SK-N-SH (cell line): Measurements from ENCODE around the gene DNAJB9. TPM values are rescaled to one million over a fixed set of nuclear protein-coding genes. Genes with fewer than 3 reads are reported as not detected.

Source experiments
- CTCF ChIA-PET: fragments of 300-600, 350-600 bp; formaldehyde crosslinking; extraction: SDS; loops from one replicate; lab custom pipeline; 2021; lab: Yijun Ruan, JAX
- POLR2A ChIA-PET: fragments of 350-600 bp; sonication (Branson Sonifier 250); formaldehyde crosslinking; extraction: SDS; loops from one replicate; lab custom pipeline; 2020; ENCODE audit warnings: antibody characterized with exemption, inconsistent platforms; lab: Yijun Ruan, JAX
- DNase-seq: peaks from one replicate; pipeline ENCODE4 v3.0.0; 2012
- H2AFZ ChIP-seq: fragments of 200-600 bp; sonication (generic); 2 replicates; pipeline ENCODE4 v1.8.1; 2016; ENCODE audit warnings: antibody characterized with exemption, mild to moderate bottlenecking, low read depth
- H3F3A ChIP-seq: fragments of 200-600 bp; sonication (generic); replicated peaks from 2 replicates; pipeline ENCODE3; 2016; ENCODE audit warnings: antibody characterized with exemption, mild to moderate bottlenecking; ENCODE audit not compliant: insufficient read depth
- H3K27ac ChIP-seq, 2 experiments: fragments of 200-500 bp in 1 of 2; fragments of 200-600 bp in 1 of 2; sonication (Bioruptor generic) in 1 of 2; sonication (generic), shearing (Covaris generic) in 1 of 2; 2 replicates each; pipeline versions ENCODE4 v1.5.1 to v1.6.1; 2014 to 2016; ENCODE audit warnings: low read depth in 2 of 2, inconsistent platforms in 1 of 2, low read length in 1 of 2, mild to moderate bottlenecking in 1 of 2, mixed read lengths in 1 of 2
- H3K27me3 ChIP-seq: fragments of 200-600 bp; sonication (generic), shearing (Covaris generic); 2 replicates; pipeline ENCODE4 v1.6.1; 2016; ENCODE audit warnings: mixed run types; ENCODE audit not compliant: insufficient read depth
- H3K36me3 ChIP-seq, 2 experiments: fragments of 200-500 bp in 1 of 2; fragments of 200-600 bp in 1 of 2; sonication (Bioruptor generic) in 1 of 2; sonication (generic) in 1 of 2; replicated peaks in 1 of 2; 2 replicates each; pipeline versions ENCODE3 to v1.5.1; 2014 to 2016; ENCODE audit warnings: low read length in 1 of 2, mild to moderate bottlenecking in 1 of 2; ENCODE audit not compliant: insufficient read depth in 2 of 2, control insufficient read depth in 1 of 2
- H3K4me1 ChIP-seq, 2 experiments: fragments of 200-500 bp in 1 of 2; fragments of 200-600 bp in 1 of 2; sonication (Bioruptor generic) in 1 of 2; sonication (generic), shearing (Covaris generic) in 1 of 2; 2 replicates each; pipeline versions ENCODE4 v1.5.1 to v1.6.1; 2014 to 2016; ENCODE audit warnings: low read depth in 1 of 2, low read length in 1 of 2, mixed run types in 1 of 2; ENCODE audit not compliant: insufficient read depth in 2 of 2, control insufficient read depth in 1 of 2
- H3K4me2 ChIP-seq: fragments of 200-600 bp; sonication (generic), shearing (Covaris generic); 2 replicates; pipeline ENCODE4 v1.6.1; 2017; ENCODE audit warnings: mixed run types
- H3K4me3 ChIP-seq, 2 experiments: fragments of 200-500 bp in 1 of 2; fragments of 200-600 bp in 1 of 2; sonication (Bioruptor generic) in 1 of 2; sonication (generic), shearing (Covaris generic) in 1 of 2; 2 replicates each; pipeline versions ENCODE4 v1.5.1 to v1.8.1; 2014 to 2016; ENCODE audit warnings: low read depth in 2 of 2, inconsistent platforms in 1 of 2, low read length in 1 of 2, mild to moderate bottlenecking in 1 of 2, mixed read lengths in 1 of 2, moderate library complexity in 1 of 2
- H3K79me2 ChIP-seq: fragments of 200-600 bp; sonication (generic); 2 replicates; pipeline ENCODE4 v1.8.1; 2017; ENCODE audit warnings: mild to moderate bottlenecking; ENCODE audit not compliant: insufficient read depth
- H3K9ac ChIP-seq: fragments of 200-600 bp; sonication (generic); 2 replicates; pipeline ENCODE4 v1.6.1; 2017; ENCODE audit warnings: mixed run types
- H3K9me2 ChIP-seq: fragments of 200-600 bp; sonication (generic); 2 replicates; pipeline ENCODE4 v1.6.1; 2017; ENCODE audit warnings: mixed run types
- H3K9me3 ChIP-seq: fragments of 200-600 bp; sonication (generic); 2 replicates; pipeline ENCODE4 v1.6.1; 2017; ENCODE audit warnings: mixed run types, mild to moderate bottlenecking, moderate library complexity
- H4K20me1 ChIP-seq: fragments of 200-600 bp; sonication (generic); 2 replicates; pipeline ENCODE4 v1.6.1; 2017; ENCODE audit warnings: mild to moderate bottlenecking, mixed run types; ENCODE audit not compliant: insufficient read depth
- ELF1 ChIP-seq: IDR thresholded peaks from 2 replicates; pipeline ENCODE4 v1.4.0; 2012
- FOXJ3 ChIP-seq: sonication (generic); formaldehyde crosslinking; IDR thresholded peaks from 2 replicates; pipeline ENCODE4 v1.5.1; 2020; ENCODE audit warnings: mild to moderate bottlenecking, missing genetic modification reagents
- GABPA ChIP-seq: IDR thresholded peaks from 2 replicates; pipeline ENCODE4 v1.4.0; 2012; ENCODE audit warnings: low read depth, mild to moderate bottlenecking
- POLR2AphosphoS5 ChIP-seq: IDR thresholded peaks from 2 replicates; pipeline ENCODE4 v1.6.1; 2012; ENCODE audit warnings: low read depth, low read length
- RXRA ChIP-seq: IDR thresholded peaks from 2 replicates; pipeline ENCODE4 v1.4.0; 2012; ENCODE audit warnings: low read depth, mild to moderate bottlenecking, borderline replicate concordance
- SMC3 ChIP-seq: IDR thresholded peaks from 2 replicates; pipeline ENCODE4 v1.6.1; 2012; ENCODE audit warnings: low read depth, low read length, improper control_type of control experiment
- TEAD4 ChIP-seq: IDR thresholded peaks from 2 replicates; pipeline ENCODE4 v1.4.0; 2012; ENCODE audit warnings: mild to moderate bottlenecking, borderline replicate concordance; ENCODE audit not compliant: insufficient read depth
- YY1 ChIP-seq: IDR thresholded peaks from 2 replicates; pipeline ENCODE4 v1.4.0; 2012; ENCODE audit warnings: low read depth, mild to moderate bottlenecking
- WGBS: methylation state at CpG from one replicate; pipeline ENCODE4 v1.1.6; 2017; ENCODE audit warnings: low lambda C conversion rate; 5-methylcytosine and 5-hydroxymethylcytosine counted together
- polyA plus RNA-seq, 3 experiments: library from polyadenylated mRNA; depleted of rRNA; stranded (reverse); fragments of >200 nt; gene quantifications; 2 replicates each; pipeline ENCODE4 v1.2.3, GENCODE V29; 2012
- TF ChIP-seq, protein P1 (sequence below): IDR thresholded peaks from 2 replicates; pipeline ENCODE4 v1.4.0; 2012; ENCODE audit warnings: low read depth
- TF ChIP-seq, protein P2 (sequence below): fragments of 150-350 bp; IDR thresholded peaks from 2 replicates; pipeline ENCODE4 v1.6.1; 2017; ENCODE audit warnings: antibody characterized with exemption, low read length, low read depth, borderline replicate concordance
- TF ChIP-seq, protein P3 (sequence below): fragments of 150-350 bp; IDR thresholded peaks from 2 replicates; pipeline ENCODE4 v1.6.1; 2016; ENCODE audit warnings: mild to moderate bottlenecking, low read depth, low read length
- TF ChIP-seq, protein P4 (sequence below): fragments of 200-600 bp; sonication (generic); IDR thresholded peaks from 2 replicates; pipeline ENCODE4 v1.6.1; 2017; ENCODE audit warnings: antibody characterized with exemption, mild to moderate bottlenecking, moderate library complexity
- TF ChIP-seq, protein P5 (sequence below): IDR thresholded peaks from 2 replicates; pipeline ENCODE4 v1.4.0; 2012; ENCODE audit warnings: low read depth, borderline replicate concordance
- TF ChIP-seq, protein P6 (sequence below): IDR thresholded peaks from 2 replicates; pipeline ENCODE4 v1.4.0; 2012; ENCODE audit warnings: low read depth, borderline replicate concordance

DNAJB9 gene
- polyA plus RNA-seq, 1 of the 3 experiments (the other 2 are of a cell fraction) = 6.6 TPM

DNA sequence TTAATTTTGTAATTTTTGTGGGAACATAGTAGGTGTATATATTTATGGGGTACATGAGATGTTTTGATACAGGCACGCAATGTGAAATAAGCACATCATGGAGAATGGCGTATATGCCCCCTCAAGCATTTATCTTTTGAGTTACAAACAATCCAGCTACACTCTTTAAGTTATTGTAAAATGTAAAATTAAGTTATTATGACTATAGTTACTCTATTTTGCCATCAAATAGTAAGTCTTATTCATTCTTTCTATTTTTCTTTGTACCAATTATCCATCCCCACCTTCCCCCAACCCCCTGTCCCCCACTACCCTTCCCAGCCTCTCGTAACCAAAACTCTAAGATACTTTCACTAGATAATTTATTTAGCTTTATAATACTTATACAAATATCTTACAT lies 36.0 kb upstream of the DNAJB9 start:
- no peak overlapping the region for H2AFZ ChIP-seq
- CTCF ChIA-PET = interaction anchor here (1.0 kb wide), 1 partner anchor 13 kb away, joined by 4 read pairs; no protein-coding TSS in a partner anchor
- H3K27ac ChIP-seq = no peak overlapping the region
- TF ChIP-seq GABPA (no peak), POLR2AphosphoS5 (no peak)
- TF ChIP-seq, protein P1, sequence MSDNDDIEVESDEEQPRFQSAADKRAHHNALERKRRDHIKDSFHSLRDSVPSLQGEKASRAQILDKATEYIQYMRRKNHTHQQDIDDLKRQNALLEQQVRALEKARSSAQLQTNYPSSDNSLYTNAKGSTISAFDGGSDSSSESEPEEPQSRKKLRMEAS = no peak
- TF ChIP-seq, protein P2, sequence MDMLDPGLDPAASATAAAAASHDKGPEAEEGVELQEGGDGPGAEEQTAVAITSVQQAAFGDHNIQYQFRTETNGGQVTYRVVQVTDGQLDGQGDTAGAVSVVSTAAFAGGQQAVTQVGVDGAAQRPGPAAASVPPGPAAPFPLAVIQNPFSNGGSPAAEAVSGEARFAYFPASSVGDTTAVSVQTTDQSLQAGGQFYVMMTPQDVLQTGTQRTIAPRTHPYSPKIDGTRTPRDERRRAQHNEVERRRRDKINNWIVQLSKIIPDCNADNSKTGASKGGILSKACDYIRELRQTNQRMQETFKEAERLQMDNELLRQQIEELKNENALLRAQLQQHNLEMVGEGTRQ = no peak
- TF ChIP-seq, protein P3, sequence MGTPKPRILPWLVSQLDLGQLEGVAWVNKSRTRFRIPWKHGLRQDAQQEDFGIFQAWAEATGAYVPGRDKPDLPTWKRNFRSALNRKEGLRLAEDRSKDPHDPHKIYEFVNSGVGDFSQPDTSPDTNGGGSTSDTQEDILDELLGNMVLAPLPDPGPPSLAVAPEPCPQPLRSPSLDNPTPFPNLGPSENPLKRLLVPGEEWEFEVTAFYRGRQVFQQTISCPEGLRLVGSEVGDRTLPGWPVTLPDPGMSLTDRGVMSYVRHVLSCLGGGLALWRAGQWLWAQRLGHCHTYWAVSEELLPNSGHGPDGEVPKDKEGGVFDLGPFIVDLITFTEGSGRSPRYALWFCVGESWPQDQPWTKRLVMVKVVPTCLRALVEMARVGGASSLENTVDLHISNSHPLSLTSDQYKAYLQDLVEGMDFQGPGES = no peak
- no peaks in the 10 kb centered on the region for H3K27me3 ChIP-seq
- H3K79me2 ChIP-seq = no peaks in the 10 kb centered on the region
- no peak for DNase-seq
- H3K9me2 ChIP-seq = no peaks in the 10 kb centered on the region
- H3K4me1 ChIP-seq = no peaks in the 10 kb centered on the region
- no peaks in the 10 kb centered on the region for H3K36me3 ChIP-seq
- H3K4me2 ChIP-seq = no peak overlapping the region
- no peaks in the 10 kb centered on the region for H4K20me1 ChIP-seq
- no peak overlapping the region for H3K4me3 ChIP-seq
- no peaks in the 10 kb centered on the region for H3F3A ChIP-seq
- 93% methylated on average over 3 of the region's 3 CpGs for WGBS
- no peaks in the 10 kb centered on the region for H3K9me3 ChIP-seq
- POLR2A ChIA-PET = no interaction called here
- H3K9ac ChIP-seq = no peak overlapping the region

DNA sequence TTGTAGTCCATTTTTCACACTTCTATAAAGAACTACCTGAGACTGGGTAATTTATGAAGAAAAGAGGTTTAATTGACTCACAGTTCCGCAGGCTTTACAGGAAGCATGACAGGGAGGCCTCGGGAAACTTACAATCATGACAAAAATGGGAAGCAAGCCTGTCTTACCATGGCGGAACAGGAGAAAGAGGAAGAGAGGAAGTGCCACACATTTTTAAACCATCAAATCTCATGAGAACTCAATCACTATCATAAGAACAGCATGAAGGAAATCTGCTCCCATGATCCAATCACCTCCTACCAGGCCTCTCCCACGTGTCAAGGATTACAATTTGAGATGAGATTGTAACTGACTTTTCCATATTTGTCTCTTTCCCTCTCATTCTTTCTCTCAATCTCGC lies 34.4 kb upstream of the DNAJB9 start:
- CTCF ChIA-PET = no interaction called here
- H3K79me2 ChIP-seq = no peaks in the 10 kb centered on the region
- H3K27me3 ChIP-seq = no peaks in the 10 kb centered on the region
- H3K9me2 ChIP-seq = no peaks in the 10 kb centered on the region
- POLR2A ChIA-PET = no interaction called here
- no peaks in the 10 kb centered on the region for H3K9me3 ChIP-seq
- no peak overlapping the region for H2AFZ ChIP-seq
- H3K4me2 ChIP-seq = no peak overlapping the region
- H3K36me3 ChIP-seq = no peaks in the 10 kb centered on the region
- WGBS = 85% methylated on average over 5 of the region's 5 CpGs
- no peaks in the 10 kb centered on the region for H3K4me1 ChIP-seq
- H3K27ac ChIP-seq = no peak overlapping the region
- no peak overlapping the region for H3K4me3 ChIP-seq
- no peaks in the 10 kb centered on the region for H3F3A ChIP-seq
- DNase-seq = no peak
- no peak overlapping the region for H3K9ac ChIP-seq
- H4K20me1 ChIP-seq = no peaks in the 10 kb centered on the region
- TF ChIP-seq, protein P4, sequence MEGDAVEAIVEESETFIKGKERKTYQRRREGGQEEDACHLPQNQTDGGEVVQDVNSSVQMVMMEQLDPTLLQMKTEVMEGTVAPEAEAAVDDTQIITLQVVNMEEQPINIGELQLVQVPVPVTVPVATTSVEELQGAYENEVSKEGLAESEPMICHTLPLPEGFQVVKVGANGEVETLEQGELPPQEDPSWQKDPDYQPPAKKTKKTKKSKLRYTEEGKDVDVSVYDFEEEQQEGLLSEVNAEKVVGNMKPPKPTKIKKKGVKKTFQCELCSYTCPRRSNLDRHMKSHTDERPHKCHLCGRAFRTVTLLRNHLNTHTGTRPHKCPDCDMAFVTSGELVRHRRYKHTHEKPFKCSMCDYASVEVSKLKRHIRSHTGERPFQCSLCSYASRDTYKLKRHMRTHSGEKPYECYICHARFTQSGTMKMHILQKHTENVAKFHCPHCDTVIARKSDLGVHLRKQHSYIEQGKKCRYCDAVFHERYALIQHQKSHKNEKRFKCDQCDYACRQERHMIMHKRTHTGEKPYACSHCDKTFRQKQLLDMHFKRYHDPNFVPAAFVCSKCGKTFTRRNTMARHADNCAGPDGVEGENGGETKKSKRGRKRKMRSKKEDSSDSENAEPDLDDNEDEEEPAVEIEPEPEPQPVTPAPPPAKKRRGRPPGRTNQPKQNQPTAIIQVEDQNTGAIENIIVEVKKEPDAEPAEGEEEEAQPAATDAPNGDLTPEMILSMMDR = no peak
- no peak for TF ChIP-seq RXRA
- no peak for TF ChIP-seq SMC3
- no peak for TF ChIP-seq YY1
- TF ChIP-seq, protein P3 = no peak
- TF ChIP-seq TEAD4 = no peak
- no peak for TF ChIP-seq FOXJ3
- TF ChIP-seq, protein P1 = no peak
- TF ChIP-seq, protein P5, sequence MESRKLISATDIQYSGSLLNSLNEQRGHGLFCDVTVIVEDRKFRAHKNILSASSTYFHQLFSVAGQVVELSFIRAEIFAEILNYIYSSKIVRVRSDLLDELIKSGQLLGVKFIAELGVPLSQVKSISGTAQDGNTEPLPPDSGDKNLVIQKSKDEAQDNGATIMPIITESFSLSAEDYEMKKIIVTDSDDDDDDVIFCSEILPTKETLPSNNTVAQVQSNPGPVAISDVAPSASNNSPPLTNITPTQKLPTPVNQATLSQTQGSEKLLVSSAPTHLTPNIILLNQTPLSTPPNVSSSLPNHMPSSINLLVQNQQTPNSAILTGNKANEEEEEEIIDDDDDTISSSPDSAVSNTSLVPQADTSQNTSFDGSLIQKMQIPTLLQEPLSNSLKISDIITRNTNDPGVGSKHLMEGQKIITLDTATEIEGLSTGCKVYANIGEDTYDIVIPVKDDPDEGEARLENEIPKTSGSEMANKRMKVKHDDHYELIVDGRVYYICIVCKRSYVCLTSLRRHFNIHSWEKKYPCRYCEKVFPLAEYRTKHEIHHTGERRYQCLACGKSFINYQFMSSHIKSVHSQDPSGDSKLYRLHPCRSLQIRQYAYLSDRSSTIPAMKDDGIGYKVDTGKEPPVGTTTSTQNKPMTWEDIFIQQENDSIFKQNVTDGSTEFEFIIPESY = no peak
- TF ChIP-seq ELF1 = no peak
- TF ChIP-seq, protein P6, sequence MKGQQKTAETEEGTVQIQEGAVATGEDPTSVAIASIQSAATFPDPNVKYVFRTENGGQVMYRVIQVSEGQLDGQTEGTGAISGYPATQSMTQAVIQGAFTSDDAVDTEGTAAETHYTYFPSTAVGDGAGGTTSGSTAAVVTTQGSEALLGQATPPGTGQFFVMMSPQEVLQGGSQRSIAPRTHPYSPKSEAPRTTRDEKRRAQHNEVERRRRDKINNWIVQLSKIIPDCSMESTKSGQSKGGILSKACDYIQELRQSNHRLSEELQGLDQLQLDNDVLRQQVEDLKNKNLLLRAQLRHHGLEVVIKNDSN = no peak
